Omental fat pad (tissue), 4 donors: ENCODE measurements around the gene TGFBR3. TPM values are rescaled to one million over a fixed set of nuclear protein-coding genes. Genes with fewer than 3 reads are reported as not detected.

ENCODE experiments used
- ATAC-seq: fragments of 150-250 bp; one replicate; pipeline ENCODE4 v1.9.1; 2016; ENCODE audit warnings: mild to moderate bottlenecking, moderate library complexity; ENCODE audit not compliant: low FRiP score
- DNase-seq: peaks from one replicate; pipeline ENCODE4 v3.0.0-alpha.2; 2019; ENCODE audit warnings: low spot score
- total RNA-seq, 4 donors: library from RNA; depleted of rRNA; stranded (reverse); fragments of >200 nt; gene quantifications; one replicate each; pipeline ENCODE4 v1.1.0, GENCODE V29; 2016
- TF ChIP-seq, protein P1 (sequence below), 3 donors: fragments of 450-650 bp; IDR thresholded peaks; one replicate each; pipeline ENCODE4 v1.5.1; 2016 to 2017; ENCODE audit warnings: antibody characterized with exemption in 3 of 3, mild to moderate bottlenecking in 3 of 3, moderate library complexity in 2 of 3

TGFBR3 gene
- total RNA-seq, 4 donors from 2014 or later = 104 to 267 (median 196) TPM

DNA sequence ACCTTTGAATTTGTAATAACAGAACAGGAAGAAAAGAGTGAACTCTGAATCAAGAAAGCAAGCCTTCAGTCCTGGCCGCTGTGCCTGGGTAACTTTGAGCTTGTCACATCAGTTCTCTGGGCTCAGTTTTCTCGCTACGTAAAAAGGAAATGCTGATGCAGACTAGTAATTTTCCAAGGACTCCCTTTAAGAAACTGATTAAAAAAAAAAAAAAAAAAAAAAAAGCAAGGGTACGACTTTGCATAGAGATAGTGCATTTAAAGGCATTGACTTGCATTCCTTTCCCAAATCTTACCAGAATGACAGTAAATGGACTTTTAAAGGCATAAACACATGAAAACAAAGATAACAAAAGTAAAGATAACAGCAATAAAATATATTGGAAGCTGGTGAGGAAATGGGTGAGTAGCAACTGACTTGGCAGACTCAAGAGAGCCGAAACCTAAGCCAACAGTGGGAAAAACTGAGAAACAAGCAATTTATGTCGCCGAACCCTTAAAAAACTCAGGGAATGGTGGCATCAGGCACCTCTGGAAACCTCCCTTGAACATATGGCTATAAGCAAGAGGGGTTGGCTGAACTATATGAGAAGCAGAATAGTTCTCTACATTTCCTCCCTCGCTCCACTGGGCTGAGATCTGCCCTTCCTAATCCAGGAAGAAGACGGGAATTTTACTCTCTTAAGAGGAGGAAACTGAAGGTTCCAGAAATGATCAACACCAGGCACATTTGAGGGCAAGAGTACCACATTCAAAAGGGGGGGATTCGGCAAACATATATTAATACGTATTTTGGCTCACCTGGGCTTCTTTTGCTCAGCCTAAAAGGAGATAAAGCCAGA lies 196.1 kb downstream of the TGFBR3 start:
- TF ChIP-seq, protein P1, sequence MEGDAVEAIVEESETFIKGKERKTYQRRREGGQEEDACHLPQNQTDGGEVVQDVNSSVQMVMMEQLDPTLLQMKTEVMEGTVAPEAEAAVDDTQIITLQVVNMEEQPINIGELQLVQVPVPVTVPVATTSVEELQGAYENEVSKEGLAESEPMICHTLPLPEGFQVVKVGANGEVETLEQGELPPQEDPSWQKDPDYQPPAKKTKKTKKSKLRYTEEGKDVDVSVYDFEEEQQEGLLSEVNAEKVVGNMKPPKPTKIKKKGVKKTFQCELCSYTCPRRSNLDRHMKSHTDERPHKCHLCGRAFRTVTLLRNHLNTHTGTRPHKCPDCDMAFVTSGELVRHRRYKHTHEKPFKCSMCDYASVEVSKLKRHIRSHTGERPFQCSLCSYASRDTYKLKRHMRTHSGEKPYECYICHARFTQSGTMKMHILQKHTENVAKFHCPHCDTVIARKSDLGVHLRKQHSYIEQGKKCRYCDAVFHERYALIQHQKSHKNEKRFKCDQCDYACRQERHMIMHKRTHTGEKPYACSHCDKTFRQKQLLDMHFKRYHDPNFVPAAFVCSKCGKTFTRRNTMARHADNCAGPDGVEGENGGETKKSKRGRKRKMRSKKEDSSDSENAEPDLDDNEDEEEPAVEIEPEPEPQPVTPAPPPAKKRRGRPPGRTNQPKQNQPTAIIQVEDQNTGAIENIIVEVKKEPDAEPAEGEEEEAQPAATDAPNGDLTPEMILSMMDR (IDR thresholded peaks at IDR 0.05) = no peak
- ATAC-seq (no peak), DNase-seq (no peak)

GRCh38 chr1:91687452-91687851 lies 198.5 kb downstream of the TGFBR3 start:
- TF ChIP-seq, protein P1 (IDR thresholded peaks at IDR 0.05) = no peak
- DNase-seq = no peak
- no peak for ATAC-seq

- TF ChIP-seq, protein P1 (IDR thresholded peaks at IDR 0.05) = no peak
- DNase-seq = no peak
- ATAC-seq = no peak
These were observed 200.0 kb downstream of the TGFBR3 start for GRCh38 chr1:91685994-91686393.

GRCh38 chr1:91684481-91685196 lies 201.3 kb downstream of the TGFBR3 start:
- ATAC-seq = no peak
- TF ChIP-seq, protein P1 (IDR thresholded peaks at IDR 0.05) = no peak
- DNase-seq = no peak

- ATAC-seq (no peak), DNase-seq (no peak)
- TF ChIP-seq, protein P1 (IDR thresholded peaks at IDR 0.05) = no peak
These were observed 202.4 kb downstream of the TGFBR3 start for GRCh38 chr1:91683598-91683951.

DNA sequence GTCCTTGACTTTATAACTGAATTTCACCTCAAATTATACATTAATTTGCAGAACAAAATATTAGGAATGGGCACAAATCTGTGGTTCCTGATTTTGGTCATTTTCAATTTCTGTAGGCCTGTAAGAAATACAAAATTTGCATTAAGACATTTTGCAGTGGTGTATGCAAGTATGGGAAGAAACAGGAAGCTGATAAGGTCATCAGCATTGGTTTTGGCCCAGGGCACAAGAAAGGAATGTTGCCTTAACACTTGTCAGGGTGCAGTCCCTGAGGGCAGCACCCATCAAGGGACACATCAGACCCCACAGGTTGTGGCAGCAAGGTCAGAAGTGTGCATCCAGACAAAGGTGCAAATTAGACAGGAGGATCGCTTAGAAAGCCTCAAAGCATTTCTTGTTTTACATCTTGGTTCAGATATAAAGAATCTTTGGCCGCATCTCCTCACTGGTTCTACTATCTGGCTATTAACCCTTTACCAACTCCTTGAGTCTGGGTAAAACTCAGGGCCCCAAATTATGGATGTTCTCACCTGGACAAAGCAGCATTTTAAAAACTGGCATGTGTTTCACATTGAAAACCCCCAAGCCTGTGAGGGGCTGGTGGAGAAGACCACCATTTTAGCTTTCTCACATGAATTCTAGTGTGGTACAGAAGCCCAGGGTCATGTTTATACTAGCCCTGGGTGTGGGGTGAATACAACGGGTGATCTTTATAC lies 202.9 kb downstream of the TGFBR3 start:
- TF ChIP-seq, protein P1 (IDR thresholded peaks at IDR 0.05) = no peak
- ATAC-seq (no peak), DNase-seq (no peak)
